GM23248 (cell line): ENCODE results near the gene SUMF1. TPM values are rescaled to one million over a fixed set of nuclear protein-coding genes. Genes with fewer than 3 reads are reported as not detected.

ENCODE experiments used
- DNase-seq: peaks from one replicate; pipeline ENCODE4 v3.0.0-alpha.2; 2015
- H2AFZ ChIP-seq: fragments of 200-600 bp; sonication (generic); 2 replicates; pipeline ENCODE4 v1.6.1; 2016; ENCODE audit warnings: antibody characterized with exemption
- H3F3A ChIP-seq: fragments of 200-600 bp; sonication (generic); 2 replicates; pipeline ENCODE4 v1.6.1; 2016; ENCODE audit warnings: mild to moderate bottlenecking, antibody characterized with exemption, mixed run types; ENCODE audit not compliant: insufficient read depth
- H3K27ac ChIP-seq: fragments of 200-600 bp; sonication (generic); 2 replicates; pipeline ENCODE4 v1.5.1; 2016; ENCODE audit warnings: mild to moderate bottlenecking
- H3K27me3 ChIP-seq: fragments of 200-600 bp; sonication (generic); replicated peaks from 2 replicates; pipeline ENCODE4 v1.6.1; 2016; ENCODE audit warnings: mild to moderate bottlenecking; ENCODE audit not compliant: insufficient read depth
- H3K36me3 ChIP-seq: fragments of 200-600 bp; sonication (generic); 2 replicates; pipeline ENCODE4 v1.6.1; 2016; ENCODE audit warnings: low read depth, mild to moderate bottlenecking
- H3K4me1 ChIP-seq: fragments of 200-600 bp; sonication (generic); 2 replicates; pipeline ENCODE4 v1.6.1; 2016; ENCODE audit warnings: mild to moderate bottlenecking; ENCODE audit not compliant: insufficient read depth
- H3K4me2 ChIP-seq: fragments of 200-600 bp; sonication (generic); one replicate; pipeline ENCODE4 v1.6.1; 2016; ENCODE audit warnings: mild to moderate bottlenecking; ENCODE audit not compliant: unreplicated experiment
- H3K4me3 ChIP-seq: fragments of 200-600 bp; sonication (generic); 2 replicates; pipeline ENCODE4 v1.5.1; 2016; ENCODE audit warnings: mild to moderate bottlenecking
- H3K79me2 ChIP-seq: fragments of 200-600 bp; sonication (generic); 2 replicates; pipeline ENCODE4 v1.6.1; 2016; ENCODE audit warnings: mild to moderate bottlenecking; ENCODE audit not compliant: insufficient read depth
- H3K9ac ChIP-seq: fragments of 200-600 bp; sonication (generic); 2 replicates; pipeline ENCODE4 v1.6.1; 2016; ENCODE audit warnings: mild to moderate bottlenecking
- H3K9me2 ChIP-seq: fragments of 200-600 bp; sonication (generic); 2 replicates; pipeline ENCODE4 v1.6.1; 2016; ENCODE audit warnings: mixed run types, mild to moderate bottlenecking, moderate library complexity; ENCODE audit not compliant: insufficient read depth
- H3K9me3 ChIP-seq: fragments of 200-600 bp; sonication (generic); one replicate; pipeline ENCODE4 v1.6.1; 2017; ENCODE audit warnings: low read depth
- H4K20me1 ChIP-seq: fragments of 200-600 bp; sonication (generic); 2 replicates; pipeline ENCODE4 v1.6.0; 2016; ENCODE audit not compliant: insufficient read depth
- EZH2 ChIP-seq: fragments of 200-600 bp; sonication (generic); IDR thresholded peaks from 2 replicates; pipeline ENCODE4 v1.6.1; 2018; ENCODE audit warnings: antibody characterized with exemption, mild to moderate bottlenecking; ENCODE audit not compliant: insufficient read depth, poor library complexity, severe bottlenecking
- EZH2phosphoT487 ChIP-seq: fragments of 200-600 bp; sonication (generic); IDR thresholded peaks from 2 replicates; pipeline ENCODE4 v1.6.1; 2018; ENCODE audit warnings: antibody characterized with exemption, moderate library complexity, mild to moderate bottlenecking, low read depth; ENCODE audit not compliant: insufficient read depth
- WGBS, 2 experiments: methylation state at CpG; one replicate each; pipeline ENCODE4 v1.1.6; 2015 to 2017; ENCODE audit warnings: low lambda C conversion rate in 2 of 2, low coverage in 1 of 2; ENCODE audit errors: missing lambda C conversion rate in 2 of 2; 5-methylcytosine and 5-hydroxymethylcytosine counted together
- in situ Hi-C: fragments of 300-500 bp; cut with MboI; formaldehyde crosslinking; loops from 2 replicates; pipeline ENCODE4 v1.15.0; 2020
- polyA plus RNA-seq: library from polyadenylated mRNA; unstranded; fragments of >200 nt; fragmentation: Nextera tagmentation; extraction: Ambion mirVana; gene quantifications from 2 replicates; pipeline ENCODE4 v1.2.1, GENCODE V29; 2016
- total RNA-seq: library from RNA; depleted of rRNA; stranded (reverse); fragments of >200 nt; shearing (Covaris generic); gene quantifications from 2 replicates; pipeline ENCODE4 v1.2.3, GENCODE V29; 2014

SUMF1 gene
- total and polyA plus RNA-seq, 2 experiments from 2014 or later: 55.3 to 88.1 TPM

DNA sequence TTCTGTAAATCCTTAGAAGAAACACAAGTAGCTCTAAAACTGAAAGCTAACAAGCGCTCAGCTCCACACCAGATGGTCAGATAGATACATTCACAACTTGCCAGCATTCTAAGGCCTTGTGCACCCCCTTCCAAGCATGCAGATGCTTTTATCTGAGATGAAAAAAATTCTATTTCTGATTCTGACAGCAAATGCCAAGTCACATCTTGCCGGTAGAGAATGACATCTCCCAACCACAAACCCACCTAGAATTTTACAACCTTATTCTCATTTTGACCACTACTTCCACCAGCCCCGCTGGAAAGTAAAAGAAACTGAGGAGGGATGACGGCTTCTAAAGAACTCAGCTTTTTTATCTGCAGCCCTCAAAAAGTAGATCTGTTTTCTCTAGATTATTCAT lies 57.7 kb downstream of the SUMF1 start:
- no peaks in the 10 kb centered on the region for H3K9me2 ChIP-seq
- H3K27ac ChIP-seq: no peak overlapping the region
- no peaks in the 10 kb centered on the region for H4K20me1 ChIP-seq
- no peaks in the 10 kb centered on the region for H3K36me3 ChIP-seq
- no peak overlapping the region for H3K4me3 ChIP-seq
- H3K9me3 ChIP-seq: no peaks in the 10 kb centered on the region
- DNase-seq: no peak
- H2AFZ ChIP-seq: no peak overlapping the region
- no peak overlapping the region for H3K4me2 ChIP-seq
- no peaks in the 10 kb centered on the region for H3K27me3 ChIP-seq
- H3F3A ChIP-seq: 0 out of 2 replicates have a peak, but pooled peaks cover 6% of the 10 kb centered on the region
- no peak overlapping the region for H3K9ac ChIP-seq
- no peaks in the 10 kb centered on the region for H3K79me2 ChIP-seq
- no peak for TF ChIP-seq EZH2
- no peak for TF ChIP-seq EZH2phosphoT487
- 96 to 100% methylated on average over 4 of the region's 4 CpGs for WGBS, 2 experiments
- peaks cover 17% of the 10 kb centered on the region; the same call in 1 of the 2 replicates for H3K4me1 ChIP-seq
- in situ Hi-C loops: no loop called here

- H3F3A ChIP-seq: 0 out of 2 replicates have a peak, but pooled peaks cover 6% of the 10 kb centered on the region
- H3K4me3 ChIP-seq: no peak overlapping the region
- H3K9me3 ChIP-seq: no peaks in the 10 kb centered on the region
- peaks cover 15% of the 10 kb centered on the region; the same call in 1 of the 2 replicates for H3K4me1 ChIP-seq
- H4K20me1 ChIP-seq: no peaks in the 10 kb centered on the region
- no peak for TF ChIP-seq EZH2
- no peak for TF ChIP-seq EZH2phosphoT487
- H3K27ac ChIP-seq: no peak overlapping the region
- no peaks in the 10 kb centered on the region for H3K27me3 ChIP-seq
- in situ Hi-C loops: no loop called here
- H3K9me2 ChIP-seq: no peaks in the 10 kb centered on the region
- no peak overlapping the region for H2AFZ ChIP-seq
- H3K9ac ChIP-seq: no peak overlapping the region
- no peaks in the 10 kb centered on the region for H3K36me3 ChIP-seq
- H3K79me2 ChIP-seq: no peaks in the 10 kb centered on the region
- H3K4me2 ChIP-seq: no peak overlapping the region
- DNase-seq: no peak
Measured at GRCh38 chr3:4408958-4409357, 58.1 kb downstream of the SUMF1 start.

DNA sequence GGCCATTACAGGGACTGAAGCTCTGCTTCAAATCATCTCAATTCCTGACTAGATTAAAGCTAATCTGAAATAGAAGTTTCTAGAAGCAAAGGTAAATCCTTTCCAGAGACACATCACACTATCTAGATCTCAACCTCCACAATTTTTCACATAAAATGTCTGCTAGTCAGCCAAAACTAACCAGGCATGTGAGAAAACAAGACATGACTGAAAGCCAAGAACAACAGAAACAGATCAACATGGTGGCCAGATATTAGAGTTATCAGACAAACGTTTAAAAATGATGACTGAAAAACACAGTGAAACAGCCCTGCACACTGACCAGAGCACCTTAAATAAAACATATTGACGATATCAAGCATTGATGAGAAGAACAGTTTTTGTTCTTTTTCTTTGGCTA lies 59.1 kb downstream of the SUMF1 start:
- H3K4me1 ChIP-seq: peaks cover 9% of the 10 kb centered on the region; the same call in 1 of the 2 replicates
- no peaks in the 10 kb centered on the region for H3K36me3 ChIP-seq
- H4K20me1 ChIP-seq: no peaks in the 10 kb centered on the region
- H3K4me2 ChIP-seq: no peak overlapping the region
- whole genome bisulfite sequencing, 2 experiments: 90% methylated on average over 2 of the region's 2 CpGs
- H3K4me3 ChIP-seq: no peak overlapping the region
- TF ChIP-seq EZH2phosphoT487 (no peak), EZH2 (no peak)
- H3F3A ChIP-seq: 0 out of 2 replicates have a peak, but pooled peaks cover 6% of the 10 kb centered on the region
- H3K79me2 ChIP-seq: no peaks in the 10 kb centered on the region
- no peak for DNase-seq
- no peak overlapping the region for H3K27ac ChIP-seq
- H3K9me2 ChIP-seq: no peaks in the 10 kb centered on the region
- in situ Hi-C loops: no loop called here
- no peak overlapping the region for H3K9ac ChIP-seq
- no peaks in the 10 kb centered on the region for H3K9me3 ChIP-seq
- no peak overlapping the region for H2AFZ ChIP-seq
- no peaks in the 10 kb centered on the region for H3K27me3 ChIP-seq

- Histone ChIP-seq H3K4me2 (no peak overlapping the region), H3K9me3 (no peaks in the 10 kb centered on the region), H3K79me2 (no peaks in the 10 kb centered on the region), H3K27ac (no peak overlapping the region), H3K4me1 (peaks cover 9% of the 10 kb centered on the region; the same call in 1 of the 2 replicates), H3K9ac (no peak overlapping the region), H3F3A (0 out of 2 replicates have a peak, but pooled peaks cover 6% of the 10 kb centered on the region), H4K20me1 (no peaks in the 10 kb centered on the region), H2AFZ (no peak overlapping the region), H3K36me3 (no peaks in the 10 kb centered on the region), H3K4me3 (no peak overlapping the region), H3K27me3 (no peaks in the 10 kb centered on the region), H3K9me2 (no peaks in the 10 kb centered on the region)
- DNase-seq: no peak
- 77 to 78% methylated on average over 4 of the region's 4 CpGs for WGBS, 2 experiments
- in situ Hi-C loops: no loop called here
- no peak for TF ChIP-seq EZH2
- TF ChIP-seq EZH2phosphoT487: no peak
Measured at GRCh38 chr3:4406746-4407568, 60.1 kb downstream of the SUMF1 start.
